GM18498 (cell line): ENCODE data around the gene FOCAD.
"Not testable (repeated sequence)": the region's sequence is repeated elsewhere in the genome, so short reads cannot be mapped to it uniquely, and the experiment has no call there.

Experiments
- ATAC-seq: cut with Tn5 transposase; IDR thresholded peaks from one replicate; pipeline ENCODE4 v1.9.1; 2021; ENCODE audit warnings: mild to moderate bottlenecking, moderate library complexity; ENCODE audit not compliant: unreplicated experiment

Gene FOCAD

GRCh38 chr9:20945269-20945668 is 261.2 kb downstream of the FOCAD start:
- ATAC-seq = no peak

DNA sequence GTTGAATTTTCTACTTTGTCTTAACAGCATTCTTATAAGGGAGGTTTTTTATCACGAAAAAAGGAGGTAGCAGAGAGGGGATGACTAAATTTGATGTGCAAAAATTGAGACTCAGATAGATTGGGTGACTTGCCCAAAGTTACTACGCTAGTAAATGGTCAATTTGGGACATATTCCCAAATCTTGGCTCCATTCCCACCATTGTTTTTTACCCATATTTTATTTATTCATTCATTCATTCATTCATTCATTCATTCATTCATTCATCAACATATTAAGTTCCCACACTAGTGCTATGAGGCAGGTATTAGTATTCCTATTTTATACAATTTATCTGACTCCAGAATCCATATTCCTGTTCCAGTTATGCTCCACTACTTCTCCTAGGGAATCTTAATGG is 261.8 kb downstream of the FOCAD start:
- no peak for ATAC-seq

DNA sequence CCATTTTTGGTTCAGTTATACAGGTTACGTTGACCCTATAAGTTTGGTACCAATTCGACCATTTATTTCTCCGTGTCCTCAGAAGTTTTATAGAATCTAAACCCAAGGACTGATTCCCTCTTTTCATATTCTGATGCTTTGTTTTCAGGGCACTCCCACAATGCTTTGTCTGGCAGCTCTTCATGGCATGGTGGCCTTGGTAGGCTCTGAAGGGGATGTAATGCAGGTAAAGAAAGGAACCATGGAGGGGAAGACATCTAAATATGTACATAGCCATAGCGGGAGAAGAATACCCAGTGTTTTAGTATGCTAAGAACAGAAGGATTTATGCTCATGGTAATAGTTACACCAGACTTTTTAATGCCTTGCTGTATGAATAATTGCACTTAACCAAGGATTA is 264.6 kb downstream of the FOCAD start:
- ATAC-seq = no peak

GRCh38 chr9:20950707-20951106 is 266.6 kb downstream of the FOCAD start:
- no peak for ATAC-seq

DNA sequence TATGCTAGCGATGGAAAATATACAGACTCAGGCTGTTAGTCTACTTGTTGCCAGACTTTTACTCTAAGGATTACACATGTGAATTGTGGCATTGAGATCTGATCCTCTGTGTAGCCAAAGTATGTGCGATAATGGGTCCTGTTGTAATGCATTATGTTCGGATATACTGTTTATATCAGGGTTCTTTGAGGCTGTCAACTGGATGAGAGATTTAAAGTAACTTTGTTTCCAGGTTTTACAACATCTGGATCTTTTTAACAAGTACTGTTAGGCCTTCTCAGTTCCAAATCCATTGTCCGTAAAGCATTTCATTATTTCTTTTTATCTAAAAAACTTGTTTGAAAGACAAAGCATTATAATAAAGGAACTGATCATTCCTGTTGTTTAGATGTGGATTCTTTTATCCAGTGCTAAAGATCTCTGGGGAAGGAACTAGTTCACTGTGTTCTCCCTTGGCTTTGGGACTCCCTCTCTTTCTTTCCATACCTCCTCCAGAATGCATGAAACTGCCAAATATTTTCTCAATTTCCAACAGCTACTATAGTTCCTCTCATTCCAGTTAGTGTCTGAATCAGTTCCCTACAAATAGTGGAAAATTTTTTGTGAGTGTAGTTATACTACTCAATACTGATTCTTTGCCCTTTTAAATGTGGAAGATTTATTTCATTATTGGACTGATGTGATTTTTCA is 278.6 kb downstream of the FOCAD start:
- ATAC-seq = no peak

DNA sequence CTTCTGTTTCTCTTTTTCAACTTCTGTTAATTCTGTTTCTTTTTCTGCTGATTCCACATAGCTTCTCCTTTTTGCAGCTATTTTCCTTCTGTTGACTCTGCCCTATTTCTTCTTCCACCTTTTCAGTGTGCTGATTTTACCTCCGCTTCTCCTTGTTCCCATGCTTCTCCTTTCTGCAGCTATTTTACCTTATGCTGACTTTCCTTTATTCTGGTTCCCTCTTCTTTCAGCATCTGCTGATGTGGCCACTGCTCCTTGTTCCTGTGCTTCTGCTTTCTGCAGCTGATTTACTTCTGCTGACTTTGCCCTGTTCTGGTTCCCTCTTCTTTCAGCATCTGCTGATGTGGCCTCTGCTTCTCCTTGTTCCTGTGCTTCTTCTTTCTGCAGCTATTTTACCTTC is 288.6 kb downstream of the FOCAD start:
- ATAC-seq = no peak

DNA sequence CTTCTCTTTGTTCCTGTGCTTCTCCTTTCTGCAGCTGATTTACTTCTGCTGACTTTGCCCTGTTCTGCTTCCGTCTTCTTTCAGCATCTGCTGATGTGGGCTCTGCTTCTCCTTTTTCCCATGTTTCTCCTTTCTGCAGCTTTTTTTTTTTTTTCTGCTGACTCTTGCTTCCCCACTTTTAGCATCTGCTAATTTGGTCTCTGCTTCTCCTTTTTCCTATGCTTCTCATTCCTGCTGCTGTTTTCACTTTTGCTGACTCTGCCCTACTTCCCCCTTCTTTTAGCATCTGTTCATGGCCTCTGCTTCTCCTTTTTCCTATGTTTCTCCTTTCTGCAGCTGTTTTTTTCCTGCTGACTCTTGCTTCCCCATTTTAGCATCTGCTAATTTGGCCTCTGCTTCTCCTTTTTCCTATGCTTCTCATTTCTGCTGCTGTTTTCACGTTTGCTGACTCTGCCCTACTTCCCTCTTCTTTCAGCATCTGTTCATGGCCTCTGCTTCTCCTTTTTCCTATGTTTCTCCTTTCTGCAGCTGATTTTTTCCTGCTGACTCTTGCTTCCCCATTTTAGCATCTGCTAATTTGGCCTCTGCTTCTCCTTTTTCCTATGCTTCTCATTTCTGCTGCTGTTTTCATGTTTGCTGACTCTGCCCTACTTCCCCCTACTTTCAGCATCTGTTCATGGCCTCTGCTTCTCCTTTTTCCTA is 289.3 kb downstream of the FOCAD start:
- ATAC-seq = not testable (repeated sequence)

GRCh38 chr9:20974191-20974938 is 290.3 kb downstream of the FOCAD start:
- not testable (repeated sequence) for ATAC-seq

- ATAC-seq = no peak
Measured at GRCh38 chr9:20978249-20978648, 294.2 kb downstream of the FOCAD start.

- ATAC-seq = peak; percentile 88
Measured at GRCh38 chr9:20980832-20981455, 296.9 kb downstream of the FOCAD start.

DNA sequence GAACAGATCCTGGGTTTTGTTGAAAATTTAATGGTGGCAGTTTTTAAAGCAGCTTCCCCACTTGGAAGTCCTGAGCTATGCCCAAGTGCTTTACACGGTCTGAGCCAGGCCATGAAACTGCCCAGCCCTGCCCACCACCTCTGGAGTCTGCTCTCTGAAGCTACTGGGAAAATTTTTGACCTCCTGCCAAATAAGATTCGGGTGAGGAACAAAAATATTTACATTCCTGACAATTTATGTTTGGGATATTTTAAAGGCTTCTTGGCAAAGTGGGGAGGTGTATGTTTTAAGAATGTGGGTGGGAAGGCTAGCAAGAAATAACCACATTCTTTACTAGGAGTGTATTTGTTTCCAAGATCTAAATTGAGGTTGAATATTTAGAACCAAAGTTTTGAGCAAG is 297.4 kb downstream of the FOCAD start:
- no peak for ATAC-seq

GRCh38 chr9:20984506-20984905 is 300.4 kb downstream of the FOCAD start:
- ATAC-seq = no peak

- ATAC-seq = no peak
Measured at GRCh38 chr9:20985851-20986600, 302.0 kb downstream of the FOCAD start.

DNA sequence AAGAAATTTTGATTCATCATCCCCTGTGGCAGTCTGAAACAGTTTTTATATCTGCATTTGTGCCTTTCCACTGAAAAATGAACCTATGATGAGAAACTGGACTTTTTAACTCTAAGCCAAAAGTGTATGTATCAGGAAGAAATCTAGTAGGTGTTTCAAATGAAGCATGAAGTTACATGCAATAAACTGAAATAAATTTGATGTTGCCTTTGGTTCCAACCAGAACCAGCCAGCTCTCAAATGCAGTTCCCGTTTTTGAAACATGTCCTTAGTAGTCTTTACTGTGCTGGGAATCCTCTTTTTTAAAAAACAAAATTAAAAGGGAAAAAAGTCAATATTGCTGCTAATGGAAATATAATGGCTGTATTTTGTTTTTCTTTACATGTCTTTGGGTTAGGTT is 303.5 kb downstream of the FOCAD start:
- ATAC-seq = no peak

- ATAC-seq = no peak
Measured at GRCh38 chr9:20988061-20988460, 304.0 kb downstream of the FOCAD start.

DNA sequence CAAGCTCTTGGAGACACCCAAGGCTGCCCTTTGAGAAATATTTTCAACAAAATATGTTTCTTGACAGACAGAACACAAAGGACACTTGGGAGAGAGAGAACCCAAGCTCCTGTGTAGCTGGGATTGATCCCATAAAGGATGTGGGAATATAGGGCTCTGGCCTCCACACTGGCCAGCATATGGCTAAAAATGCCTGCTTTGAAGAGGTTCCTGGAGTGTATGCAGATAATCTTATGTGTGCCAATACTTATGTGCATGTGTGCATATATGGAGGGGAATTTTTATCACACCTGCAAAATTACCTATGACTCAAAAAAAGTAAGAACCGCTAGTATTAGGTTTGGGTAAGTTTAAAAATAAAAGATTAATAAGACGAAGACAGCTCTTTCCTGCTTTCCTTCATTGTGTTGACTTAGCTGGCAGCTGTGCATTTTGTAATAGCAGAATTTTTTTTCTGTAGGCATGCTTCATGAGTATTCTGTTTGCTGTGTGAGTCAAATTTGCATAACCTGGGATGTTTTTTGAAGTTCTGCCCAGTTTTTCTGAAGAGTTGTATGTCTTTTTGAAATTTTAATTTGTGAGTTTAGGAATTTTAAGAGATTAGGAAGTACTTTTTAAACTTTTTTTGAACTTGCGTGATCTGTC is 304.7 kb downstream of the FOCAD start:
- ATAC-seq = no peak

GRCh38 chr9:20989923-20990341 is 305.9 kb downstream of the FOCAD start:
- ATAC-seq = no peak

DNA sequence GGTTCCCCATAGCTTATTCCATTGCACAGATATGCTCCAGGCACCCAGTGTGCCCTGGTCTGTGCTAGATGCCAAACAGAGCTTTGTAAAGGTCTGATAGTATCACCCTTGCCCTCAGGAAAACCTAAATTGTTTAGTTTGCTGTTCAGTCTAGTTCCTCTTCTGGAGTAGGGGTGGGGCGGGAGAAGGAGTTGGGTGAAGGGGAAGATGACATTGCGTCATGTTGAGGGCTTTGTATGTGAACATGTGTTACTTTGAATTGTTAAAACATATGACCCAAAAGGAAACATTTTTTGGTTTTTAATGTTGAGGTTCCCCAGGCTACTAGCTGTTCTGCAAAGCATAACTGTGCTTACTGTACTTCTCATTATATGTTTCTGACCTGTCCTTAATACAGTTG is 306.8 kb downstream of the FOCAD start:
- no peak for ATAC-seq

GRCh38 chr9:20994486-20994885 is 310.4 kb downstream of the FOCAD start:
- ATAC-seq = no peak

DNA sequence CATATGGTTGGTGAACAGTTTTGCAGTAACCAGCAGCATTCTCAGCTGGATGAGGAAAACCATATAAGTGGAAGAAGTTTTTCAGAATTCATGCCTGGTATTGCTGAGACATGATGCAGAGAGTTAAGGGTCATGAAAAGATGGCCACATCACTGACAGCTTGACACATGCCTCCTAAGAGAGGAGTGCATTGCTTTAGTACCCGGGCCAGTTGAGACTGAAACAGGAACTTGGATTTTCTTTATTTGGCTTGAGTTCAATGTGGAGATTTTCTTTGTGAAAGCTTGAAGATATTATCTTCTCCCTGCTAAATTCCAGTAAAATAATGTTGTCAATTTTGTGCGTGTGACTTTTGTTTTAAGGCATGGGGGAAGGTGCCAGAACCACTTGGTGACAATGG is 311.6 kb downstream of the FOCAD start:
- ATAC-seq = no peak
